ENCODE measurements around the gene TEX14. TPM values are rescaled to one million over a fixed set of nuclear protein-coding genes. Genes with fewer than 3 reads are reported as not detected.

Gene TEX14
- total and polyA plus RNA-seq, 12 donors: 0.05 to 0.88 (median 0.14) TPM; not detected in 4

DNA sequence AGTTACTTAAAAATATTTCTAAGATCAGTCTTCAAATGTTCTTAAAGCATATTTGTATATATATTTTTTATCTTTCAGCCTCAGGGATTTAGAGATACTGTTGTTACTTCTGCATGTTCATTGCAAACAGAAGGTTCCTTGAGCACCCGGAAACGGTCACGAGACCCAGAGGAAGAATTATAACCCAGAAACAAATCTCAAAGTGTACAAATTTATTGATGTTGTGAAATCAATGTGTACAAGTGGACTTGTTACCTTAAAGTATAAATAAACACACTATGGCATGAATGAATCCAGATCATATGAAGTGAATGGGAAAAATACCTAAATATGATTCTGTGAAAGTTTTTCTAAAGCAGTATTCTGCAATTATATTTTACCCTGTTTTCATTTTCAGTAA, 42.2 kb upstream of the TEX14 start:
- no peak for ATAC-seq

DNA sequence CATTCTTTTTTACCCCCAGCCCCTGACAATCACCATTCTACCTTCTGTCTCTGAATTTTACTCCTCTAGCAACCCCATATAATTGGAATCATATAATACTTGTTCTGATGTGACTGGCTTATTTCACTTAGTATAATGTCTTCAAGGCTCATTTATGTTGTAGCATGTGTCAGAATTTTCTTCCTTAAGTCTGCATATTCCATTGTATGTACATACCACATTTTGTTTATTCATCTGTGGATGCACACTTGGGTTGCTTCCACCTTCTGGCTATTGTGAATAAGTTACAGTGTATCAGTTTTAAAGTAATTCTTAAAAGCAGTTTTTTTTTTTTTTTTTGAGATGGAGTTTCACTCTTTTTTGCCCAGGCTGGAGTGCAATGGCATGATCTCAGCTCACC, 39.1 kb upstream of the TEX14 start:
- TF ChIP-seq, protein P1, sequence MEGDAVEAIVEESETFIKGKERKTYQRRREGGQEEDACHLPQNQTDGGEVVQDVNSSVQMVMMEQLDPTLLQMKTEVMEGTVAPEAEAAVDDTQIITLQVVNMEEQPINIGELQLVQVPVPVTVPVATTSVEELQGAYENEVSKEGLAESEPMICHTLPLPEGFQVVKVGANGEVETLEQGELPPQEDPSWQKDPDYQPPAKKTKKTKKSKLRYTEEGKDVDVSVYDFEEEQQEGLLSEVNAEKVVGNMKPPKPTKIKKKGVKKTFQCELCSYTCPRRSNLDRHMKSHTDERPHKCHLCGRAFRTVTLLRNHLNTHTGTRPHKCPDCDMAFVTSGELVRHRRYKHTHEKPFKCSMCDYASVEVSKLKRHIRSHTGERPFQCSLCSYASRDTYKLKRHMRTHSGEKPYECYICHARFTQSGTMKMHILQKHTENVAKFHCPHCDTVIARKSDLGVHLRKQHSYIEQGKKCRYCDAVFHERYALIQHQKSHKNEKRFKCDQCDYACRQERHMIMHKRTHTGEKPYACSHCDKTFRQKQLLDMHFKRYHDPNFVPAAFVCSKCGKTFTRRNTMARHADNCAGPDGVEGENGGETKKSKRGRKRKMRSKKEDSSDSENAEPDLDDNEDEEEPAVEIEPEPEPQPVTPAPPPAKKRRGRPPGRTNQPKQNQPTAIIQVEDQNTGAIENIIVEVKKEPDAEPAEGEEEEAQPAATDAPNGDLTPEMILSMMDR (IDR thresholded peaks at IDR 0.05): no peak
- no peaks in the 10 kb centered on the region for H3K4me1 ChIP-seq
- no peak for ATAC-seq
- H3K4me3 ChIP-seq: no peak overlapping the region
- intact Hi-C loops (cut with DNase I): no loop called here
- H3K36me3 ChIP-seq: peaks cover 0 to 69% (median 5%) of the 10 kb centered on the region in 9 donors
- no peaks in the 10 kb centered on the region for H3K9me3 ChIP-seq
- H3K27me3 ChIP-seq: no peaks in the 10 kb centered on the region
- DNase-seq: no peak
- H3K27ac ChIP-seq: no peak overlapping the region

More for the DNA sequence above, 42.2 kb upstream of the TEX14 start:
- Histone ChIP-seq H3K4me3 (no peak overlapping the region), H3K9me3 (no peaks in the 10 kb centered on the region), H3K27ac (no peak overlapping the region), H3K4me1 (no peaks in the 10 kb centered on the region), H3K36me3 (peaks cover 0 to 62% (median 5%) of the 10 kb centered on the region in 9 donors), H3K27me3 (no peaks in the 10 kb centered on the region)
- no peak for DNase-seq
- 96% methylated on average over 3 of the region's 3 CpGs for WGBS, 2 donors
- TF ChIP-seq, protein P1 (IDR thresholded peaks at IDR 0.05): no peak
- intact Hi-C loops (cut with DNase I): no loop called here

DNA sequence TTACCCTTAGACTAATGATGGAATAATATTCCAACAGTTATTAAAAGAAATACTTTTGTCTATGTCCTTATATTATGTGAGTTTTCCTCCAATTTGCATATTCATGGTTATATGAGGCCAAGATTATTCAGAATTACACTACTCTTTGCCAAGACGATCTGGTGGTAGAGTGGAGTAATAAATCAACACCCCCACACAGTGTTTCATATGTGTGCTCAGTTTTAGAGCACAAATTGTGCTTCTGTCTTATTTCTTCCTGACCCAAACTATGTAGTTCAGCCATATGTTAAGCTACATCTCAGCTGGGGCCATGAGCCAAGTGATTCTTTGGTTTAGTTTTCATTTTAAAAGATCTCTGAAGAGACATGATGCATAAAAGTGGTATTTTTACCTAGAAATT, 37.0 kb upstream of the TEX14 start:
- DNase-seq (no peak), ATAC-seq (no peak)
- intact Hi-C loops (cut with DNase I): no loop called here
- H3K4me3 ChIP-seq: no peak overlapping the region
- peaks cover 0 to 72% (median 5%) of the 10 kb centered on the region in 9 donors for H3K36me3 ChIP-seq
- no peaks in the 10 kb centered on the region for H3K9me3 ChIP-seq
- H3K27ac ChIP-seq: no peak overlapping the region
- WGBS, 2 donors: 45 to 59% methylated on average over 1 of the region's 1 CpG
- no peaks in the 10 kb centered on the region for H3K4me1 ChIP-seq
- H3K27me3 ChIP-seq: no peaks in the 10 kb centered on the region
- TF ChIP-seq, protein P1 (IDR thresholded peaks at IDR 0.05): no peak

DNA sequence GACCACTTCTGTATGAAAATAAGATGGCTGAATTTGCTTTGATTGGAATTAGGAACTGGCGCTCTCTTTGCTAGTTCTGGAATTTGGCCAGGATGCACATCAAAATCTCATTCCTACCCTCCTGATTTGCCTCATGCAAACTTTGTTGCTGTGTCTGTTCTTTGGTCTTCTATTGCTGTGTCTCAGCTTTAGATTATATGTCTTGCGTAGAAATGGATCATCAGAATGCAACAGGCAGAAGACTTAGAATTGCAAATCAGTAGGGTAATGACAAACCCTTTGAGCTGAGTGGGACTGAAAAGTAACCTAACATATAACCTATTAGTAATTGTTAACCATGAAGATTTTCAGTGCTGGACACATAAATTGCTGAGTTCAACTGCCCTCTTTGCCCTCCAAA, 30.9 kb upstream of the TEX14 start:
- Histone ChIP-seq H3K27me3 (no peaks in the 10 kb centered on the region), H3K27ac (no peak overlapping the region), H3K4me1 (no peaks in the 10 kb centered on the region), H3K36me3 (peaks cover 0 to 78% (median 11%) of the 10 kb centered on the region in 9 donors), H3K9me3 (no peaks in the 10 kb centered on the region), H3K4me3 (no peak overlapping the region)
- DNase-seq: no peak
- intact Hi-C loops (cut with DNase I): no loop called here
- no peak for ATAC-seq
- TF ChIP-seq, protein P1 (IDR thresholded peaks at IDR 0.05): no peak
- WGBS, 2 donors: 98 to 100% methylated on average over 2 of the region's 2 CpGs
